Measurements from ENCODE around the gene RASGRF1.
"Not testable (repeated sequence)": the region's sequence is repeated elsewhere in the genome, so short reads cannot be mapped to it uniquely, and the experiment has no call there.

The RASGRF1 gene

GRCh38 chr15:79003301-79003700, 87.3 kb downstream of the RASGRF1 start:
- no peak for DNase-seq

GRCh38 chr15:79002581-79002980, 88.0 kb downstream of the RASGRF1 start:
- DNase-seq = no peak

- no peak for DNase-seq
Measured at GRCh38 chr15:78999636-79000035, 90.9 kb downstream of the RASGRF1 start.

GRCh38 chr15:78998526-78998925, 92.1 kb downstream of the RASGRF1 start:
- no peak for DNase-seq

- no peak for DNase-seq
Measured at GRCh38 chr15:78997981-78998499, 92.5 kb downstream of the RASGRF1 start.

GRCh38 chr15:78996894-78997275, 93.7 kb downstream of the RASGRF1 start:
- no peak for DNase-seq

- DNase-seq = no peak
Measured at GRCh38 chr15:78995921-78996893, 94.4 kb downstream of the RASGRF1 start.

- DNase-seq = not testable (repeated sequence)
Measured at GRCh38 chr15:78995161-78995560, 95.4 kb downstream of the RASGRF1 start.

- no peak for DNase-seq
Measured at GRCh38 chr15:78993931-78994530, 96.5 kb downstream of the RASGRF1 start.

GRCh38 chr15:78993257-78993930, 97.2 kb downstream of the RASGRF1 start:
- no peak for DNase-seq

GRCh38 chr15:78992416-78993256, 97.9 kb downstream of the RASGRF1 start:
- DNase-seq = no peak

GRCh38 chr15:78991879-78992278, 98.7 kb downstream of the RASGRF1 start:
- no peak for DNase-seq

GRCh38 chr15:78991476-78991875, 99.1 kb downstream of the RASGRF1 start:
- DNase-seq = no peak

GRCh38 chr15:78990278-78990677, 100.3 kb downstream of the RASGRF1 start:
- DNase-seq = no peak

GRCh38 chr15:78989701-78990240, 100.8 kb downstream of the RASGRF1 start:
- no peak for DNase-seq

GRCh38 chr15:78988361-78988911, 102.1 kb downstream of the RASGRF1 start:
- DNase-seq = no peak

- DNase-seq = no peak
Measured at GRCh38 chr15:78987556-78988360, 102.8 kb downstream of the RASGRF1 start.

- DNase-seq = no peak
Measured at GRCh38 chr15:78985859-78986475, 104.6 kb downstream of the RASGRF1 start.

- DNase-seq = no peak
Measured at GRCh38 chr15:78984041-78984440, 106.5 kb downstream of the RASGRF1 start.

GRCh38 chr15:78983146-78983918, 107.2 kb downstream of the RASGRF1 start:
- no peak for DNase-seq
